ENCODE results near the gene KIF16B. TPM values are rescaled to one million over a fixed set of nuclear protein-coding genes. Genes with fewer than 3 reads are reported as not detected.

The KIF16B gene
- total RNA-seq (2021) (7.5 to 7.9 TPM (median 7.6 TPM) in 3 replicates), Bru-seq, nascent RNA (percentile 64 among the genes with signal in this experiment)
- long read RNA-seq, experiment 1, full-length matches to known transcripts: 9 of 40 reads
- long read RNA-seq, experiment 1, partial matches to known transcripts: 10 of 40 reads
- long read RNA-seq, experiment 1, other reads (novel, unspliced or antisense): 21 of 40 reads
- long read RNA-seq, experiment 2, partial matches to known transcripts: 5 of 10 reads
- long read RNA-seq, experiment 2, other reads (novel, unspliced or antisense): 5 of 10 reads
- long read RNA-seq, experiment 3: 0 reads

DNA sequence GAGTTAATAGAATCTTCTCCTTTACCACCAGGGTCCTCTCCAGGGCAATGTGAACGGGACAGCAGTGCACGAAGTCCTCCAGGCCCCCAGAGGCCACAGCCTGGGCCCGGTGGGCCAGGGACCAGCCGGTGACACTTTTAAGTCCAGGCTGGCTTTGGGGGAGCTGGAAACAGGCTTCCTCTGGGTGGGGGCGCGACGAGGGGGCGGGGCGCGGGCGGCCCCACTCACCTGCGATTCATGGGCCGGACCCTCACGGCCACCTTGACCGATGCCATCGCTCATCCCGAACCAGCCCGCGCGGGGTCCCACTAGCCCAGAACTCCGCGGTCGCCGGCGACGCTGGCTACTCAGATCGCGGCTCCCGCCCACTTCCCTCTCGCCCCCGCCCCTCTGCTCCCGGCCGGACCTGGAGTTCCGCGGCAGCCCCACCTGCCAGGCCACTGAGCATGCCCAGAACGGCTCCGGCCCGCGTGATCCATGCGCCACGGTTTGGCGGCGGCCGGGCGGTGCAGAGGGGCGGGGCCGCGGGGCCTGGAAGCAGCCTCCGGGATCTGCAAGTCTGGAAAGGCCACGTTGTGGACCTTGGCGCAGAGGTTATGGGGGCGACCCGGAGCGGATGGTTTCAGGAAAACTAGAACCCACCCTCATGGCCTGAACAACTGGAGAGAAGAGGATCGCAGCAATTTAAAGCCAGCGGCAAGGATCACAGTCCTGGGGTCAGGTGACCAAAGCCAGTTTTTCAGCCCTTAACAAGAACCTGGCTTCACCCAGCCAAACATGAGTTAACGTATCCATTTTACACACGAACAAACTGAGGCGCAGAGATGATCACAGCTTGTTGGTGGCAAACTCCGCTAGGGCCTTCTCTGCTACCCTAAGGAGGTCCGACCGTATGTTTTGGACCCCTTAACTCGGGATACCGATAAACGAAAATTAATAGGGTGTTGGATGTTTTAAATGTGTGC is at the start of gene KIF16B:
TSS of gene KIF16B (minus strand) at position 448 of the 965 bp plus-strand sequence. CDS start at position 275, 173 bp downstream.
- Mint-ChIP-seq H3K36me3 (no peaks in the 10 kb centered on the region), H3K4me1 (peaks cover 32% of the 10 kb centered on the region), H3K4me3 (peak within 1 kb of the TSS; percentile 84), H3K27me3 (ENCODE audit: low read depth) (no peaks in the 10 kb centered on the region), H3K27ac (peak within 1 kb of the TSS; percentile 74), H3K9me3 (no peaks in the 10 kb centered on the region)
- ATAC-seq: peak; percentile 86
- POLR2A ChIA-PET: no interaction called here
- CTCF ChIA-PET: interaction anchor here (0.6 to 1.9 kb wide), 2 partner anchors 17 to 55 kb away, joined by 3 to 4 read pairs; no protein-coding TSS in a partner anchor
- peak; percentile 96 for DNase-seq (ENCODE audit: low spot score)
- TF ChIP-seq ZBTB21 (CRISPR knock-in tag; IDR thresholded peaks at IDR 0.05; ENCODE audit: borderline replicate concordance) (peak; percentile 44; the same call in 1 of the 2 replicates), ZNF396 (CRISPR knock-in tag; IDR thresholded peaks at IDR 0.05; ENCODE audit: borderline replicate concordance) (no peak), OVOL2 (CRISPR knock-in tag; IDR thresholded peaks at IDR 0.05; ENCODE audit: borderline replicate concordance) (no peak), GRHL2 (CRISPR knock-in tag; IDR thresholded peaks at IDR 0.05; ENCODE audit: insufficient replicate concordance, severe bottlenecking) (no peak), NR3C1 (CRISPR knock-in tag; conservative IDR thresholded peaks at IDR 0.05; ENCODE audit: low read depth) (peak; percentile 62; the same call in 1 of the 2 replicates), ZNF232 (CRISPR knock-in tag; IDR thresholded peaks at IDR 0.05) (0 out of 2 replicates have a peak, but pooled peaks have one; percentile 20), STAT6 (CRISPR knock-in tag; conservative IDR thresholded peaks at IDR 0.05; ENCODE audit: low read depth) (0 out of 2 replicates have a peak, but pooled peaks have one; percentile 28), NR1H2 (CRISPR knock-in tag; IDR thresholded peaks at IDR 0.05) (no peak), KAT7 (CRISPR knock-in tag; IDR thresholded peaks at IDR 0.05; ENCODE audit: borderline replicate concordance) (no peak), ZNF219 (CRISPR knock-in tag; IDR thresholded peaks at IDR 0.05; ENCODE audit: borderline replicate concordance) (no peak), ATF2 (CRISPR knock-in tag; IDR thresholded peaks at IDR 0.05; ENCODE audit: borderline replicate concordance, low read depth) (no peak), TEAD4 (CRISPR knock-in tag; IDR thresholded peaks at IDR 0.05) (no peak), ZNF138 (CRISPR knock-in tag; conservative IDR thresholded peaks at IDR 0.05) (no peak), SP1 (CRISPR knock-in tag; conservative IDR thresholded peaks at IDR 0.05) (peak; percentile 91), FOXP4 (CRISPR knock-in tag; IDR thresholded peaks at IDR 0.05) (peak; percentile 53; the same call in 1 of the 2 replicates), ZNF121 (CRISPR knock-in tag; IDR thresholded peaks at IDR 0.05) (peak; percentile 96), ESRRA (CRISPR knock-in tag; IDR thresholded peaks at IDR 0.05; ENCODE audit: borderline replicate concordance) (no peak), SOX15 (CRISPR knock-in tag; IDR thresholded peaks at IDR 0.05) (no peak), FOXJ3 (CRISPR knock-in tag; IDR thresholded peaks at IDR 0.05; ENCODE audit: borderline replicate concordance) (no peak), NFE2L1 (CRISPR knock-in tag; IDR thresholded peaks at IDR 0.05) (no peak), JUN (CRISPR knock-in tag; IDR thresholded peaks at IDR 0.05) (no peak)
- TF ChIP-seq, protein P1, sequence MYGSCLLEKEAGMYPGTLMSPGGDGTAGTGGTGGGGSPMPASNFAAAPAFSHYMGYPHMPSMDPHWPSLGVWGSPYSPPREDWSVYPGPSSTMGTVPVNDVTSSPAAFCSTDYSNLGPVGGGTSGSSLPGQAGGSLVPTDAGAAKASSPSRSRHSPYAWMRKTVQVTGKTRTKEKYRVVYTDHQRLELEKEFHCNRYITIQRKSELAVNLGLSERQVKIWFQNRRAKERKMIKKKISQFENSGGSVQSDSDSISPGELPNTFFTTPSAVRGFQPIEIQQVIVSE (CRISPR knock-in tag; IDR thresholded peaks at IDR 0.05; ENCODE audit: borderline replicate concordance): no peak
- TF ChIP-seq, protein P2, sequence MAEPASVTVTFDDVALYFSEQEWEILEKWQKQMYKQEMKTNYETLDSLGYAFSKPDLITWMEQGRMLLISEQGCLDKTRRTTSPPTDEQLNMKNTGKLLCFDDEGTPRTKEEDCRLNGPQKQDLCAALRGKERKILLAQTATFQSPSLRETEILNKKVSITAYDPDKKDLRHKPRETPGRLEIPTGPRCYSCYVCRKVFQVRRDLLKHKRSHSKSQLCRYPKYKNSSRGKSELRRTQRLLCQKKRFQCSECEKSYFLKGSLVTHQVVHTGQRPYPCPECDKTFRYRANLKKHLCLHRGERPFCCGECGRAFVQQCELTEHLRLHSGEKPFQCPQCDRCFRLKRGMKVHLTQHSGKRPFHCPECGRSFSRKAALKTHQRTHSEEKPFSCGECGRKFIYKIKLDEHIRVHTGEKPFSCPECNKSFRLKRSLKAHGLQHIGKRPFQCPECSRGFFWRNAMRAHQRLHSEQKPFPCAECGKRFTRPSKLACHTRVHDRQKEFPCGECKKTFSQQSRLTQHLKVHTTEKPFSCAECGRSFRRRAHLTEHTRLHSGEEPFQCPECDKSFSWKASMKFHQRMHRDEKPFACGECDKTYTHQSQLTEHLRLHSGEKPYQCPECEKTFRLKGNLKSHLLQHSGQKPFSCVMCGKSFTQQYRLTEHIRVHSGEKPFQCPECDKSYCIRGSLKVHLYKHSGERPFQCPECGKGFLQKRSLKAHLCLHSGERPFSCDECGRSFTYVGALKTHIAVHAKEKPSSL (CRISPR knock-in tag; conservative IDR thresholded peaks at IDR 0.05): no peak
- TF ChIP-seq, protein P3, sequence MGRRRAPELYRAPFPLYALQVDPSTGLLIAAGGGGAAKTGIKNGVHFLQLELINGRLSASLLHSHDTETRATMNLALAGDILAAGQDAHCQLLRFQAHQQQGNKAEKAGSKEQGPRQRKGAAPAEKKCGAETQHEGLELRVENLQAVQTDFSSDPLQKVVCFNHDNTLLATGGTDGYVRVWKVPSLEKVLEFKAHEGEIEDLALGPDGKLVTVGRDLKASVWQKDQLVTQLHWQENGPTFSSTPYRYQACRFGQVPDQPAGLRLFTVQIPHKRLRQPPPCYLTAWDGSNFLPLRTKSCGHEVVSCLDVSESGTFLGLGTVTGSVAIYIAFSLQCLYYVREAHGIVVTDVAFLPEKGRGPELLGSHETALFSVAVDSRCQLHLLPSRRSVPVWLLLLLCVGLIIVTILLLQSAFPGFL (CRISPR knock-in tag; IDR thresholded peaks at IDR 0.05; ENCODE audit: borderline replicate concordance): no peak; the same call in 1 of the 2 replicates

Measured in WTC11 (cell line).